HEK293 (cell line): ENCODE results near the gene NR1I2.

Experiments
- CTCF ChIP-seq: fragments of 450-650 bp; formaldehyde crosslinking; IDR thresholded peaks from 2 replicates; pipeline ENCODE4 v1.5.1; 2016; ENCODE audit warnings: missing biosample characterization, missing genetic modification characterization
- SETDB1 ChIP-seq: IDR thresholded peaks from one replicate; pipeline ENCODE4 v1.6.1; 2017; ENCODE audit warnings: mild to moderate bottlenecking, low read length, moderate library complexity, mixed read lengths; ENCODE audit not compliant: insufficient read length
- YY1 ChIP-seq: fragments of 450-650 bp; formaldehyde crosslinking; IDR thresholded peaks from 2 replicates; pipeline ENCODE4 v1.5.1; 2018; ENCODE audit warnings: missing biosample characterization, missing genetic modification characterization
- TF ChIP-seq, protein P1 (sequence below): fragments of 450-650 bp; formaldehyde crosslinking; IDR thresholded peaks from 2 replicates; pipeline ENCODE4 v1.5.1; 2016; ENCODE audit warnings: missing biosample characterization, missing genetic modification characterization, low read depth
- TF ChIP-seq, protein P2 (sequence below): fragments of 450-650 bp; formaldehyde crosslinking; optimal IDR thresholded peaks from 2 replicates; pipeline ENCODE3; 2016; ENCODE audit warnings: missing biosample characterization, mild to moderate bottlenecking, missing genetic modification characterization

DNA sequence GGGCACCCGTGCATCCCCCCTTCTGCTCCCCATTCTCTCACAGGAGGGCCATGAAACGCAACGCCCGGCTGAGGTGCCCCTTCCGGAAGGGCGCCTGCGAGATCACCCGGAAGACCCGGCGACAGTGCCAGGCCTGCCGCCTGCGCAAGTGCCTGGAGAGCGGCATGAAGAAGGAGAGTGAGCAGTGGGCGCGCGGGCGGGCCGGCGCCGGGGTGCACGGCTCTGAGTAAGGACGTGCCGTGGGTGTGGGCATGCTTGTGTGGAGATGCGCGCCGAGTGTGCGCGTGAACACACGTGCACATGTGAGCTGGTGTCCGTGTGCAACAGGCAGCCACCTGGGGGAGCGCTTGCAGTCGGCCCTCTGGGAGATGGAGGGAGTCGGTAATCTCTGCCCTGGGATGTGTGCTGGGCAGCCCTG is 28.1 kb downstream of the NR1I2 start:
- TF ChIP-seq YY1 (tag by site-specific recombination), result no peak
- TF ChIP-seq, protein P1, sequence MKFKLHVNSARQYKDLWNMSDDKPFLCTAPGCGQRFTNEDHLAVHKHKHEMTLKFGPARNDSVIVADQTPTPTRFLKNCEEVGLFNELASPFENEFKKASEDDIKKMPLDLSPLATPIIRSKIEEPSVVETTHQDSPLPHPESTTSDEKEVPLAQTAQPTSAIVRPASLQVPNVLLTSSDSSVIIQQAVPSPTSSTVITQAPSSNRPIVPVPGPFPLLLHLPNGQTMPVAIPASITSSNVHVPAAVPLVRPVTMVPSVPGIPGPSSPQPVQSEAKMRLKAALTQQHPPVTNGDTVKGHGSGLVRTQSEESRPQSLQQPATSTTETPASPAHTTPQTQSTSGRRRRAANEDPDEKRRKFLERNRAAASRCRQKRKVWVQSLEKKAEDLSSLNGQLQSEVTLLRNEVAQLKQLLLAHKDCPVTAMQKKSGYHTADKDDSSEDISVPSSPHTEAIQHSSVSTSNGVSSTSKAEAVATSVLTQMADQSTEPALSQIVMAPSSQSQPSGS (tag by site-specific recombination), result no peak
- no peak for TF ChIP-seq CTCF (tag by site-specific recombination)
- TF ChIP-seq, protein P2, sequence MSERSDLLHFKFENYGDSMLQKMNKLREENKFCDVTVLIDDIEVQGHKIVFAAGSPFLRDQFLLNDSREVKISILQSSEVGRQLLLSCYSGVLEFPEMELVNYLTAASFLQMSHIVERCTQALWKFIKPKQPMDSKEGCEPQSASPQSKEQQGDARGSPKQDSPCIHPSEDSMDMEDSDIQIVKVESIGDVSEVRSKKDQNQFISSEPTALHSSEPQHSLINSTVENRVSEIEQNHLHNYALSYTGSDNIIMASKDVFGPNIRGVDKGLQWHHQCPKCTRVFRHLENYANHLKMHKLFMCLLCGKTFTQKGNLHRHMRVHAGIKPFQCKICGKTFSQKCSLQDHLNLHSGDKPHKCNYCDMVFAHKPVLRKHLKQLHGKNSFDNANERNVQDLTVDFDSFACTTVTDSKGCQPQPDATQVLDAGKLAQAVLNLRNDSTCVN (tag by site-specific recombination), result no peak
- TF ChIP-seq SETDB1, result no peak
